Tibial artery (tissue), 4 donors: Measurements from ENCODE around the gene TMEM8B.
A peak's percentile ranks its signal among the peaks of the same experiment; 100 is the strongest.

Experiments
- DNase-seq, 2 donors: peaks; one replicate each; pipeline ENCODE4 v3.0.0-alpha.2; 2019
- H3K27ac ChIP-seq, 2 donors: fragments of 200-600 bp; sonication (generic) in 1 of 2; 1 replicate in 1 of 2; 2 replicates in 1 of 2; pipeline ENCODE4 v1.5.1; 2018 to 2019; ENCODE audit warnings: mild to moderate bottlenecking in 1 of 2
- H3K27me3 ChIP-seq, 2 donors: fragments of 200-600 bp; sonication (generic) in 1 of 2; one replicate each; pipeline versions ENCODE4 v1.5.1 to v1.6.0; 2016 to 2019
- H3K36me3 ChIP-seq, 3 donors: fragments of 200-600 bp; sonication (generic) in 2 of 3; one replicate each; pipeline ENCODE4 v1.5.1; 2016 to 2019; ENCODE audit warnings: mild to moderate bottlenecking in 2 of 3
- H3K4me1 ChIP-seq, 4 donors: fragments of 200-600 bp; sonication (generic) in 2 of 4; 1 replicate in 3 of 4; 2 replicates in 1 of 4; pipeline ENCODE4 v1.5.1; 2016 to 2019
- H3K4me3 ChIP-seq, 2 donors: fragments of 200-600 bp; sonication (generic) in 1 of 2; 1 replicate in 1 of 2; 2 replicates in 1 of 2; pipeline ENCODE4 v1.5.1; 2018 to 2019; ENCODE audit warnings: mild to moderate bottlenecking in 2 of 2
- H3K9me3 ChIP-seq, 3 donors: fragments of 200-600 bp; sonication (generic) in 1 of 3; one replicate each; pipeline ENCODE4 v1.5.1; 2016 to 2019
- intact Hi-C: fragments of 100-400 bp; cut with DNase I; formaldehyde crosslinking; loops from one replicate; pipeline ENCODE4 v1.15.0; 2023; ENCODE audit warnings: low total_unique reads
- TF ChIP-seq, protein P1 (sequence below), 2 experiments: fragments of 200-600 bp in 1 of 2; fragments of 450-650 bp in 1 of 2; IDR thresholded peaks; one replicate each; pipeline ENCODE4 v1.5.1; 2017 to 2019; ENCODE audit warnings: antibody characterized with exemption in 2 of 2, mild to moderate bottlenecking in 1 of 2, moderate library complexity in 1 of 2

TMEM8B gene

GRCh38 chr9:35905912-35906679 is 77.1 kb downstream of the TMEM8B start, which contains the start of gene HRCT1:
HRCT1 (plus strand) TSS chr9:35906202; CDS start chr9:35906288, 86 bp downstream.
- intact Hi-C loops = no loop called here
- Histone ChIP-seq H3K4me3 (peak within 1 kb of the TSS; percentile 47 to 57), H3K36me3 (no peaks in the 10 kb centered on the region), H3K27me3 (no peaks in the 10 kb centered on the region), H3K9me3 (no peaks in the 10 kb centered on the region), H3K4me1 (peaks cover 11 to 83% (median 76%) of the 10 kb centered on the region in 4 donors), H3K27ac (peak within 1 kb of the TSS; percentile 88 to 98)
- TF ChIP-seq, protein P1, sequence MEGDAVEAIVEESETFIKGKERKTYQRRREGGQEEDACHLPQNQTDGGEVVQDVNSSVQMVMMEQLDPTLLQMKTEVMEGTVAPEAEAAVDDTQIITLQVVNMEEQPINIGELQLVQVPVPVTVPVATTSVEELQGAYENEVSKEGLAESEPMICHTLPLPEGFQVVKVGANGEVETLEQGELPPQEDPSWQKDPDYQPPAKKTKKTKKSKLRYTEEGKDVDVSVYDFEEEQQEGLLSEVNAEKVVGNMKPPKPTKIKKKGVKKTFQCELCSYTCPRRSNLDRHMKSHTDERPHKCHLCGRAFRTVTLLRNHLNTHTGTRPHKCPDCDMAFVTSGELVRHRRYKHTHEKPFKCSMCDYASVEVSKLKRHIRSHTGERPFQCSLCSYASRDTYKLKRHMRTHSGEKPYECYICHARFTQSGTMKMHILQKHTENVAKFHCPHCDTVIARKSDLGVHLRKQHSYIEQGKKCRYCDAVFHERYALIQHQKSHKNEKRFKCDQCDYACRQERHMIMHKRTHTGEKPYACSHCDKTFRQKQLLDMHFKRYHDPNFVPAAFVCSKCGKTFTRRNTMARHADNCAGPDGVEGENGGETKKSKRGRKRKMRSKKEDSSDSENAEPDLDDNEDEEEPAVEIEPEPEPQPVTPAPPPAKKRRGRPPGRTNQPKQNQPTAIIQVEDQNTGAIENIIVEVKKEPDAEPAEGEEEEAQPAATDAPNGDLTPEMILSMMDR (IDR thresholded peaks at IDR 0.05) = peak in 1 of 2 experiments; percentile 14
- DNase-seq = peak; percentile 95 to 96

DNA sequence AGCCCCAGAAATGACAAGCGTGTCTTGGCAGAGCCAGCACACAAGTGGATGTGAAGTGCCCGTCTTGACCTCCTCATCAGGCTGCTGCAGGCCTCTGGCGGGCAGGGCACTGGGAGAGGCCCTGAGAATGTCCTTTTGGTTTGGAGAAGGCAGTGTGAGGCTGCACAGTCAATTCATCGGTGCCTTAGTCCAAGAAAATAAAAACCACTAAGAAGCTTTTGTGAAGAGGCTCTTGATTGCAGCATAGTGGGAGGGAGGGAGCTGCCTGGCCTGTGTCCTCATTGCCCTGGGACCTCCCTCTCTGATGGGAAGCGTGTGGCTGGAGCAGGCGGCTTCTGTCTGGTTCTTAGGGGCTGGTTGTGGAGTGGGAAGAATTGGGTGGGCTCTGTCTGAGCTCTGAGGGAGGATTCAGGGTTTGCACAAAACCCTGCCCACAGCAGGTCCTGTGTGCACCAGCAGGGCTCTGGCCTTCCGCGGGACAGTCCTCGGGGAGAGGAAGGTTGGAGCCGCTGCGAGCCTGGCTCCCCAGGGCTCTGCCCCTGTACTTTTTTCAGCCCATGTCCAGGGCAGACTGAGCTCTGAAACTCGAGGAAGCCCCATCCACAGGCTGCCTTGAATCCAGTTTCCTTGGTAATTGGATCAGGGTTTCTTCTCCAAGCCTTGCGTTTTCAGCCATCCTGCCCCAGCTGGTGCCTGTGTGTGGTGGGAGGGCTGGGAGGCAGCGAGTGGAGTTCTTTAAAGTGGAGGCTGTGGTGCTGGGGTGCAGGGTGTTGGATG is 78.1 kb downstream of the TMEM8B start:
- H3K36me3 ChIP-seq = no peaks in the 10 kb centered on the region
- no peaks in the 10 kb centered on the region for H3K9me3 ChIP-seq
- intact Hi-C loops = no loop called here
- peak; percentile 83 to 90 for DNase-seq
- TF ChIP-seq, protein P1 (IDR thresholded peaks at IDR 0.05) = peak in 1 of 2 experiments; percentile 18
- peak overlapping the region; percentile 88 to 98 for H3K27ac ChIP-seq
- H3K4me3 ChIP-seq = peak overlapping the region; percentile 47 to 57
- peaks cover 11 to 91% (median 85%) of the 10 kb centered on the region in 4 donors for H3K4me1 ChIP-seq
- no peaks in the 10 kb centered on the region for H3K27me3 ChIP-seq

- no peaks in the 10 kb centered on the region for H3K9me3 ChIP-seq
- intact Hi-C loops = no loop called here
- H3K4me3 ChIP-seq = peak overlapping the region; percentile 47 to 57
- peaks cover 11 to 99% (median 91%) of the 10 kb centered on the region in 4 donors for H3K4me1 ChIP-seq
- H3K36me3 ChIP-seq = no peaks in the 10 kb centered on the region
- DNase-seq = peak; percentile 74 to 89
- H3K27me3 ChIP-seq = no peaks in the 10 kb centered on the region
- TF ChIP-seq, protein P1 (IDR thresholded peaks at IDR 0.05) = no peak
- peak overlapping the region; percentile 88 to 98 for H3K27ac ChIP-seq
Observed at GRCh38 chr9:35907711-35908503, 78.9 kb downstream of the TMEM8B start.

DNA sequence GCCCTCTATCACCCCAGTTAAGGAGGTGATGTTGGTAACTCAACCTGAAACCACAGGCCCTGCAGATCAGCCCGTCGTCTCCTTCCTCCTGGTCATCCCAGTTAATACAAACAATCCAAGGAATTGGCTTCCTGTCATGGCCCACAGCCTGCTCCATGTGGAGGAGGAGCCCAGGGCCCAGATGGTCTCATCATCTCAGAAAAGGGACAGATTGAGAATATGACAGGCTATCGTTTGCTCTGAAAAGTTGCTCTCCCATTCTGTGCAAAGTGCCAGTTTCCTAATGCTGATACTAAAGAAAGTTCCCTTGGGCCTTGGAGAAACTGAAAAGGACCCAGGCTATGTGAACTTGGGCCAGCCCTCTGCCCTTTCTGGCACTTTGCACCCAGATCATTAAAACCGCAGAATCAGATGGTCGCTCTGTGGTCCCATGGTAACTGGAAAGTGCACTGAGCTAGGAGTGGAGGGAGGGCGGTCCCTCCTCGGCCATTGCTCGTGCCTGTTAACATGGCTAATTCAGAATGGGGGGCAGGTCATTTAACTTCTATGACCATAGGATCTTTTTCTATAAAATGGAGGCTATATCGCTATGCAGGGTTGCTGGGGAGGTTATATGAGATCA is 79.6 kb downstream of the TMEM8B start:
- Histone ChIP-seq H3K36me3 (no peaks in the 10 kb centered on the region), H3K27ac (peak overlapping the region; percentile 88 to 98), H3K27me3 (no peaks in the 10 kb centered on the region), H3K4me1 (peaks cover 11 to 96% (median 88%) of the 10 kb centered on the region in 4 donors), H3K9me3 (no peaks in the 10 kb centered on the region), H3K4me3 (peak overlapping the region; percentile 47 to 57)
- intact Hi-C loops = no loop called here
- TF ChIP-seq, protein P1 (IDR thresholded peaks at IDR 0.05) = no peak
- no peak for DNase-seq

- TF ChIP-seq, protein P1 (IDR thresholded peaks at IDR 0.05) = no peak
- Histone ChIP-seq H3K27ac (peak within 1 kb of the TSS; percentile 88 to 98), H3K4me1 (peaks cover 11 to 92% (median 82%) of the 10 kb centered on the region in 4 donors), H3K27me3 (no peaks in the 10 kb centered on the region), H3K9me3 (no peaks in the 10 kb centered on the region), H3K4me3 (peak within 1 kb of the TSS; percentile 47 to 57), H3K36me3 (no peaks in the 10 kb centered on the region)
- DNase-seq = no peak
- intact Hi-C loops = no loop called here
Observed at GRCh38 chr9:35909274-35909673, 80.2 kb downstream of the TMEM8B start, which contains the start of gene SPAAR. SPAAR (plus strand) TSS chr9:35909490; CDS start chr9:35910464, 974 bp downstream.
